ENCODE measurements around the gene ERG28. TPM values are rescaled to one million over a fixed set of nuclear protein-coding genes. Genes with fewer than 3 reads are reported as not detected.

The ERG28 gene
- total RNA-seq, 1 donor = 7.2 TPM

- Histone ChIP-seq H3K4me3 (ENCODE audit: insufficient read depth, low read length) (peak overlapping the region; percentile 95), H3K4me1 (ENCODE audit: insufficient read depth, low read length) (peaks cover 11% of the 10 kb centered on the region), H2AFZ (ENCODE audit: low read length) (peak overlapping the region; percentile 95), H3K27me3 (ENCODE audit: insufficient read depth, low read length) (no peaks in the 10 kb centered on the region), H4K20me1 (ENCODE audit: insufficient read depth, low read length) (no peaks in the 10 kb centered on the region), H3K9me3 (ENCODE audit: low read depth, low read length) (no peaks in the 10 kb centered on the region), H3K36me3 (ENCODE audit: insufficient read depth, low read length) (peaks cover 11% of the 10 kb centered on the region), H3K27ac (ENCODE audit: low read depth, low read length) (peak overlapping the region; percentile 80), H3K79me2 (ENCODE audit: insufficient read depth, low read length) (peaks cover 27% of the 10 kb centered on the region), H3K4me2 (ENCODE audit: insufficient read depth, low read length) (peak overlapping the region; percentile 96)
- no peak for TF ChIP-seq CTCF (IDR thresholded peaks at IDR 0.05; ENCODE audit: extremely low read depth, low read depth, low read length)
- no peak for DNase-seq (ENCODE audit: insufficient read length, low spot score, missing footprints)
These were observed 442 bp downstream of the ERG28 start for GRCh38 chr14:75660238-75660629.

- Histone ChIP-seq H3K9me3 (ENCODE audit: low read depth, low read length) (no peaks in the 10 kb centered on the region), H2AFZ (ENCODE audit: low read length) (no peak overlapping the region), H4K20me1 (ENCODE audit: insufficient read depth, low read length) (peaks cover 3% of the 10 kb centered on the region), H3K27ac (ENCODE audit: low read depth, low read length) (no peak overlapping the region), H3K79me2 (ENCODE audit: insufficient read depth, low read length) (peaks cover 25% of the 10 kb centered on the region), H3K4me2 (ENCODE audit: insufficient read depth, low read length) (no peak overlapping the region), H3K4me1 (ENCODE audit: insufficient read depth, low read length) (peaks cover 11% of the 10 kb centered on the region), H3K36me3 (ENCODE audit: insufficient read depth, low read length) (peaks cover 11% of the 10 kb centered on the region), H3K27me3 (ENCODE audit: insufficient read depth, low read length) (no peaks in the 10 kb centered on the region), H3K4me3 (ENCODE audit: insufficient read depth, low read length) (no peak overlapping the region)
- no peak for TF ChIP-seq CTCF (IDR thresholded peaks at IDR 0.05; ENCODE audit: extremely low read depth, low read depth, low read length)
- no peak for DNase-seq (ENCODE audit: insufficient read length, low spot score, missing footprints)
These were observed 1.7 kb downstream of the ERG28 start for GRCh38 chr14:75658957-75659356.

- H3K4me2 ChIP-seq (ENCODE audit: insufficient read depth, low read length) = no peak overlapping the region
- H3K79me2 ChIP-seq (ENCODE audit: insufficient read depth, low read length) = peaks cover 15% of the 10 kb centered on the region
- no peaks in the 10 kb centered on the region for H3K27me3 ChIP-seq (ENCODE audit: insufficient read depth, low read length)
- TF ChIP-seq CTCF (IDR thresholded peaks at IDR 0.05; ENCODE audit: extremely low read depth, low read depth, low read length) = no peak
- peaks cover 3% of the 10 kb centered on the region for H4K20me1 ChIP-seq (ENCODE audit: insufficient read depth, low read length)
- no peaks in the 10 kb centered on the region for H3K9me3 ChIP-seq (ENCODE audit: low read depth, low read length)
- peaks cover 11% of the 10 kb centered on the region for H3K4me1 ChIP-seq (ENCODE audit: insufficient read depth, low read length)
- no peak overlapping the region for H2AFZ ChIP-seq (ENCODE audit: low read length)
- H3K27ac ChIP-seq (ENCODE audit: low read depth, low read length) = no peak overlapping the region
- H3K36me3 ChIP-seq (ENCODE audit: insufficient read depth, low read length) = peaks cover 11% of the 10 kb centered on the region
- DNase-seq (ENCODE audit: insufficient read length, low spot score, missing footprints) = no peak
- no peak overlapping the region for H3K4me3 ChIP-seq (ENCODE audit: insufficient read depth, low read length)
These were observed 3.3 kb downstream of the ERG28 start for GRCh38 chr14:75657331-75657730.

GRCh38 chr14:75655235-75655634, 5.4 kb downstream of the ERG28 start:
- Histone ChIP-seq H3K79me2 (ENCODE audit: insufficient read depth, low read length) (peaks cover 5% of the 10 kb centered on the region), H3K4me3 (ENCODE audit: insufficient read depth, low read length) (no peak overlapping the region), H3K27ac (ENCODE audit: low read depth, low read length) (no peak overlapping the region), H3K9me3 (ENCODE audit: low read depth, low read length) (no peaks in the 10 kb centered on the region), H3K4me2 (ENCODE audit: insufficient read depth, low read length) (no peak overlapping the region), H3K36me3 (ENCODE audit: insufficient read depth, low read length) (peaks cover 25% of the 10 kb centered on the region), H3K27me3 (ENCODE audit: insufficient read depth, low read length) (no peaks in the 10 kb centered on the region), H3K4me1 (ENCODE audit: insufficient read depth, low read length) (no peaks in the 10 kb centered on the region), H4K20me1 (ENCODE audit: insufficient read depth, low read length) (peaks cover 3% of the 10 kb centered on the region), H2AFZ (ENCODE audit: low read length) (no peak overlapping the region)
- peak; percentile 45 for DNase-seq (ENCODE audit: insufficient read length, low spot score, missing footprints)
- TF ChIP-seq CTCF (IDR thresholded peaks at IDR 0.05; ENCODE audit: extremely low read depth, low read depth, low read length) = no peak
